Fibroblast of upper back skin (primary cell): ENCODE data around the gene GOLT1A.
"Not testable (repeated sequence)": the region's sequence is repeated elsewhere in the genome, so short reads cannot be mapped to it uniquely, and the experiment has no call there.

Experiments
- DNase-seq: peaks from one replicate; pipeline ENCODE4 v3.0.0-alpha.2; 2013

The GOLT1A gene

GRCh38 chr1:204248954-204249353, 35.2 kb upstream of the GOLT1A start:
- DNase-seq = no peak

GRCh38 chr1:204246876-204247275, 33.1 kb upstream of the GOLT1A start:
- DNase-seq = no peak

- DNase-seq = no peak
These were observed 29.1 kb upstream of the GOLT1A start for GRCh38 chr1:204242920-204243319.

DNA sequence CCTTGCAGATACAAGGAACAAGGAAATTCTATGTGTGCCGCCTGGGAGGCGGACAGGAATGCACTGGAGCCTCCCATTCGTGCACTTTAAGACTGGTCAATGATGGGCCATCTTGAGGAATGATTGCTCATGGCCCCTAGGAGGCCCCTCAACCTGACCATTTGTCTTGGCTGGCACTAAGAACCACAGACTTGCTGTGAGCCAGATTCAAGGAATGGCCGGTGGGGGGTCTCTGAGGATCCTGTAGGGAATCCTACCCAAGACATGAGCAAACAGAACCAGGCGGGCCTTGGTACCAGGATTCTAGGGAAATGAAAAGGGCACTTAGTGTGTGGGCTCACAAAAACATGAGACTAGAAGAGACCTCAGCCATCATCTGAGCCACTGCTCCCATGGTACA, 28.1 kb upstream of the GOLT1A start:
- DNase-seq = no peak

- DNase-seq = no peak
These were observed 27.3 kb upstream of the GOLT1A start for GRCh38 chr1:204241050-204241449.

DNA sequence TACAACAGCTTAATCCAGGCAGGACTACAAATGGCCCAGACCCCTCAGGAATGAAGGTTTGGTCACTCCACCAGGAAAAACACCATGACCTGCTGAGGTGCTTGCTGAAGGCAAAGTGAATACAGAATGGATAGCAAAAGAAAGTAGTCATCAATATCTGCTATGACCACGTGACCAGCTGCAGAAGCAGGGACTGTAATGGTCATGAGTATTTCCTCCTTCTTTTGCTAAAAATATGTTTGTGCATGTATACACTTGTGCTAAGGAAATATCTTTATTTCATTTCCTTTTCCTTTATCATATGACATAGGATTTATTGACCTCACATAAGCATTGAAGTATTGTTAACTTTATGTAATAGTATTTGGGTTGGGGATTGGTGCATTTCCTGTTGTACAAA, 26.4 kb upstream of the GOLT1A start:
- DNase-seq = no peak

- DNase-seq = not testable (repeated sequence)
These were observed 25.6 kb upstream of the GOLT1A start for GRCh38 chr1:204239401-204239800.

- DNase-seq = not testable (repeated sequence)
These were observed 24.7 kb upstream of the GOLT1A start for GRCh38 chr1:204238520-204238919.

GRCh38 chr1:204237515-204237914, 23.7 kb upstream of the GOLT1A start:
- not testable (repeated sequence) for DNase-seq

- DNase-seq = peak; percentile 76
These were observed 18.7 kb upstream of the GOLT1A start for GRCh38 chr1:204232526-204232925.

DNA sequence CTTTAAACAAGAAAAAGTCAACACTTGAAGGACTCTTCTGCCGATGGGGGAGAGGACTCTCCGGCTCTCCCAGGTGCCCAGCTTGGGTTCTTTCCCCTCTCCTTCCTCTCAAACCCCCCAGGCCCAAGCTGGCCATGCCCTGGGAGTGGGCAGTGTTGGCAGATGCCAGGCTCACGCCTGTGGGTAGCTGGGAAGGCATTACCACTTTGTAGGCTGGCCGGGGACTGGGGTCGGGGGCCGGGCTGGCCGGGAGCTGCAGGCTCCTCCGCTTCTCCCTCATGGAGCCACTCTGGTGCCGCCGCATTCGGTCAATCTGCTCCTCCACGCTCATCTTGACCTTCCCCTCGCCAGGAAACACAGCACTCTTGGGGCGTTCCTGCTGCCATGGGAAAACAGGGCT, 16.4 kb upstream of the GOLT1A start:
- no peak for DNase-seq

DNA sequence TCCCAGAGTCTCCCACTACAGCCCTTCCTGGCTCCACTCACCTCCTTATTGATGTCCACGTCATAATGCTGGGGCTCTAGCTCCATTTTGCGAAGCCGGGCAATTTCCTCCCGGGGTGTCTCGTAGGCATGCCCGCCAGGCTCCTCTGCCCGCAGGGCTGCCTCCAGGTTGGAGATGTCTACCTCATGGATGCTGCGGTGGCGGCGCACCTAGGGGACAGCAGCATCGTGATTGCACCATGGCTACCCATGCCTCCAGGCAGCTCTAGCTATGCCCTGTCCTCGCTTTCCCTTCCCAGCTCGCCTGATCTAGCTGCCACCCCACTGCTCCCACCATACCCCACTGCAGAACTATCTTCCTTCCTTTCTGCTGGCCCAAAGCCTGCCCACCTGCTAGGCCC, 15.1 kb upstream of the GOLT1A start:
- no peak for DNase-seq

DNA sequence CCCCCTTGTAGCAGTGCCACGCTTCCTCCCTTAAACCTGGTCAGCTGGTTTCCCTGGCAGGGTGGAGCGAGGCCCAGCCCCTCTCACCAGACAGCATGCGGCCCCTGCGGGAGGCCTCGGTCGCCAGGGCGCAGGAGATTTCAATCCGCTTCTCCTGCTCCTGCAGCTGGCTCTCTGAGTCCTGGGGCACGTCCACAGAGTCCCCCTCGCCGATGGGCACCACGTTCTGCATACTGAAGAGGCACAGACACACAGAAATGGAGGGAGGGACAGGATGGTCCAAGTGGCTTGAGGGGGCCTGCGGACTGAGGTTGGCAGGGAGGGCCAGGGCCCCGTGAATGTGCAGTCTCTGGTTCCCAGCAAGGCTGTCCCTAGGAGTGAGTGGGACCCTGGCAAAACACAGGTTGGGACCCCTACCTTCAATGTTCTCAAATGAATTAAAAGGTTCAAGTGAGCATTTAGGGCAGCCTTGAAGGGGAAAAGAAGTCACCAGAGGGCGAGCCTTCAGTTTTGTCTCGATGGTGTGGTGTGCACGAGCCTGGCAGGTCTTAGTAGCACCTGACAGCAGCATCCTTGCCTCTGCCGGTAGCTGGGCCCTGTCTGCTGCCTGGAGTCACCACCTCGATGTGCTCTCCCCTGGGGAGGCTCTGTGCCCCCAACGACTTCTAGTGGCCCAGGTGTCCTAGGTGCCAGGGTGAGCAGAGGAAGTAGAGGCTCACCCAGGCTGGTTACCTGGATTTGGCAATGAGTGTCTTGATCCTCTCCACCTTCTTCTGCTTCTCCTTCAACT, 14.4 kb upstream of the GOLT1A start:
- no peak for DNase-seq

DNA sequence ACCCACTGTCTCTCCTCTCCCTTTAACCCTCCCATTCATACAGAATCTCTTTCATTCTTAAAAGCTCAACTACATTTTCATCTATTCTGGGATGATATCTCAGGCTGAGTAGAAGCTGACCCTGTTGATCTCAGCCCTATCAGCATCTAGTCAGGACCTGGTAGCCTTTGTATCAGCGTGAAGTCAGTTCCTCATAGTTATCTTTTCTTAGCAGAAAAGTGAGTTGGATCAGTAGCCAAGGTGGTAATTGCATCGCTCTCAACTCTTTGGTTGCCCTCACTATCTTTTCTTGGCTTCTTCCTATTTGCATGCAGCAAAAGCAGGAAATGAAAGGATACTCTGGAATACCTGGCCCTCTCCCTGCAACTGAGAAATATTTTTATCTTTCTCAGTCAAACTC, 13.6 kb upstream of the GOLT1A start:
- DNase-seq = no peak

GRCh38 chr1:204225841-204226735, 12.3 kb upstream of the GOLT1A start:
- DNase-seq = peak; percentile 18

DNA sequence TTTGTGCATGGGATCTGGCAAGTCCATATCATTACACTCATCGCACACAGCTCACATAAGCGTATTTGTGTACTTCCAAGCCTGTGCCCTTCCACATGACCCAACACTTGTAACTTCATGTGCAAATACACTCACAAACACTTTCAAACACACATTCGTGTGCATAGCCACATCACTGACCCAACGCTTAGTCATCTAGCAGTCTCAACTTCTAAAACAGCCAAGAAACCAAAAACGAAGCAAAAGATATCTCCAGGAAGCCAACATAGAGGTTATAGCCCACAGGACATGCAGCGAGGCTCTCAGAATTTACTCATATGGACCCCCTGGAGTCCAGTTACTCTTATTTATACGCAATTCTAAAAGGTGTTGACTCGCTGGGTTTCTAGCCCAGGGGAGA, 10.9 kb upstream of the GOLT1A start:
- peak; percentile 37 for DNase-seq

- DNase-seq = no peak
These were observed 9.5 kb upstream of the GOLT1A start for GRCh38 chr1:204223129-204223860.

DNA sequence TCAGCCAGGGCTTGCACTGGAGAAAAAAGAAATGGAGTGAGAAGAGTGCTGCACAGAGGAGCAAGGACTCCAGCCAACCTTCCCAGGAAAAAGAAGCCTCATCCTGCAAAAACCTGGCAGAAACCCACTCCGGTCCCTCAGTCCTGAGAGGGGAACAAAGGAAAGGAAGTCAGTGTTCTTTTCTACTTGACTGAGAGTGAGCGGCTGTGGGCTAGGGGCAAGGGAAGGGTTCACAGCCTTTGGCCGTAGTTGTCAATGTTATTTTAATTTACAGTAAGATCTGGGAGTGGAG, 8.9 kb upstream of the GOLT1A start:
- no peak for DNase-seq

GRCh38 chr1:204222006-204222763, 8.4 kb upstream of the GOLT1A start:
- no peak for DNase-seq

DNA sequence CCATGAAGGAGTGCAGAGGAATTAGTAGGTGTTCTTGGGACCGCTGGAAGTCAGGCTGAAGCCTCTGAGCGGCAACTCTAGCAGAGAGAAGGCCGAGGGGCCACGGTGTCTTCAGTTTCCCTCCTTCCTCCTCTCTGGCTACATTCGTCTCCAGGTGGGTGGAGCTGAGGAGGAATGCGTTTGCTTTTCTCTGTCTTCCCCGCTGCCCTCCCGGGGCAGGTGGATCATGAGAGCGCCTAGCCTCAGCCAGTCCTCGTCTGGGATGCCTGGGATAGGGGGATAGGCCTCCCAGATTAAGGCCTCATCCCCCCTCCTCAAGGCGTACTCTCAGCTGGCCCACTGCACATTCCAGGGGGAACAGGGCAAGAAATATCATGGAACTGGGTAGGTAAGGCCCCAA, 7.5 kb upstream of the GOLT1A start:
- no peak for DNase-seq

- DNase-seq = no peak
These were observed 6.3 kb upstream of the GOLT1A start for GRCh38 chr1:204219971-204220616.

- DNase-seq = no peak
These were observed 4.8 kb upstream of the GOLT1A start for GRCh38 chr1:204218552-204218951.
